ENCODE measurements around the gene TMC6.

GRCh38 chr17:78109489-78109761 is 19.1 kb downstream of the TMC6 start:
- TF ChIP-seq CTCF (IDR thresholded peaks at IDR 0.05 in 4 of 5, conservative IDR thresholded peaks at IDR 0.05 in 1 of 5), result no peak
- no peak for TF ChIP-seq POLR2A (IDR thresholded peaks at IDR 0.05)
